Tibial artery (tissue), 4 donors: ENCODE results near the gene SFMBT2.

ENCODE experiments used
- DNase-seq, 2 donors: peaks; one replicate each; pipeline ENCODE4 v3.0.0-alpha.2; 2019
- H3K27ac ChIP-seq, 2 donors: fragments of 200-600 bp; sonication (generic) in 1 of 2; 1 replicate in 1 of 2; 2 replicates in 1 of 2; pipeline ENCODE4 v1.5.1; 2018 to 2019; ENCODE audit warnings: mild to moderate bottlenecking in 1 of 2
- H3K27me3 ChIP-seq, 2 donors: fragments of 200-600 bp; sonication (generic) in 1 of 2; one replicate each; pipeline versions ENCODE4 v1.5.1 to v1.6.0; 2016 to 2019
- H3K36me3 ChIP-seq, 3 donors: fragments of 200-600 bp; sonication (generic) in 2 of 3; one replicate each; pipeline ENCODE4 v1.5.1; 2016 to 2019; ENCODE audit warnings: mild to moderate bottlenecking in 2 of 3
- H3K4me1 ChIP-seq, 4 donors: fragments of 200-600 bp; sonication (generic) in 2 of 4; 1 replicate in 3 of 4; 2 replicates in 1 of 4; pipeline ENCODE4 v1.5.1; 2016 to 2019
- H3K4me3 ChIP-seq, 2 donors: fragments of 200-600 bp; sonication (generic) in 1 of 2; 1 replicate in 1 of 2; 2 replicates in 1 of 2; pipeline ENCODE4 v1.5.1; 2018 to 2019; ENCODE audit warnings: mild to moderate bottlenecking in 2 of 2
- H3K9me3 ChIP-seq, 3 donors: fragments of 200-600 bp; sonication (generic) in 1 of 3; one replicate each; pipeline ENCODE4 v1.5.1; 2016 to 2019
- CTCF ChIP-seq, 2 experiments: fragments of 200-600 bp in 1 of 2; fragments of 450-650 bp in 1 of 2; IDR thresholded peaks; one replicate each; pipeline ENCODE4 v1.5.1; 2017 to 2019; ENCODE audit warnings: antibody characterized with exemption in 2 of 2, mild to moderate bottlenecking in 1 of 2, moderate library complexity in 1 of 2
- intact Hi-C: fragments of 100-400 bp; cut with DNase I; formaldehyde crosslinking; loops from one replicate; pipeline ENCODE4 v1.15.0; 2023; ENCODE audit warnings: low total_unique reads

SFMBT2 gene

GRCh38 chr10:7414766-7415165 is 3.9 kb upstream of the SFMBT2 start:
- Histone ChIP-seq H3K27ac (no peak overlapping the region), H3K36me3 (no peaks in the 10 kb centered on the region), H3K4me1 (peaks cover 0 to 35% (median 23%) of the 10 kb centered on the region in 4 donors), H3K4me3 (no peak overlapping the region), H3K9me3 (no peaks in the 10 kb centered on the region), H3K27me3 (peaks cover 0 to 49% of the 10 kb centered on the region in 2 donors)
- no peak for TF ChIP-seq CTCF (IDR thresholded peaks at IDR 0.05)
- no peak for DNase-seq
- intact Hi-C loops: no loop called here

- Histone ChIP-seq H3K36me3 (no peaks in the 10 kb centered on the region), H3K27me3 (peaks cover 0 to 56% of the 10 kb centered on the region in 2 donors), H3K4me1 (peaks cover 0 to 54% (median 39%) of the 10 kb centered on the region in 4 donors), H3K9me3 (no peaks in the 10 kb centered on the region), H3K4me3 (peak overlapping the region; percentile 55 to 68), H3K27ac (no peak overlapping the region)
- no peak for DNase-seq
- TF ChIP-seq CTCF (IDR thresholded peaks at IDR 0.05): no peak
- intact Hi-C loops: no loop called here
These were observed 2.1 kb upstream of the SFMBT2 start for GRCh38 chr10:7412928-7413282.

GRCh38 chr10:7412237-7412927 is 1.5 kb upstream of the SFMBT2 start:
- Histone ChIP-seq H3K27ac (no peak overlapping the region), H3K9me3 (no peaks in the 10 kb centered on the region), H3K27me3 (peaks cover 0 to 61% of the 10 kb centered on the region in 2 donors), H3K36me3 (no peaks in the 10 kb centered on the region), H3K4me1 (peaks cover 0 to 59% (median 44%) of the 10 kb centered on the region in 4 donors), H3K4me3 (peak overlapping the region; percentile 55 to 68)
- DNase-seq: peak in 1 of 2 donors; percentile 67
- TF ChIP-seq CTCF (IDR thresholded peaks at IDR 0.05): no peak
- intact Hi-C loops: no loop called here

- intact Hi-C loops: no loop called here
- no peak overlapping the region for H3K27ac ChIP-seq
- no peak for TF ChIP-seq CTCF (IDR thresholded peaks at IDR 0.05)
These were observed 866 bp upstream of the SFMBT2 start for GRCh38 chr10:7411671-7412128.

GRCh38 chr10:7410301-7410861 is 453 bp downstream of the SFMBT2 start:
- H3K4me3 ChIP-seq: peak overlapping the region; percentile 55 to 68
- no peak for DNase-seq
- no peak for TF ChIP-seq CTCF (IDR thresholded peaks at IDR 0.05)
- H3K36me3 ChIP-seq: no peaks in the 10 kb centered on the region
- peaks cover 0 to 68% of the 10 kb centered on the region in 2 donors for H3K27me3 ChIP-seq
- H3K4me1 ChIP-seq: peaks cover 0 to 61% (median 46%) of the 10 kb centered on the region in 4 donors
- intact Hi-C loops: no loop called here
- peak overlapping the region; percentile 25 to 33 for H3K27ac ChIP-seq
- no peaks in the 10 kb centered on the region for H3K9me3 ChIP-seq

More at GRCh38 chr10:7411671-7412128, 866 bp upstream of the SFMBT2 start:
- no peak for DNase-seq
- no peaks in the 10 kb centered on the region for H3K9me3 ChIP-seq
- no peaks in the 10 kb centered on the region for H3K36me3 ChIP-seq
- peaks cover 0 to 68% of the 10 kb centered on the region in 2 donors for H3K27me3 ChIP-seq
- H3K4me1 ChIP-seq: peaks cover 0 to 61% (median 46%) of the 10 kb centered on the region in 4 donors
- peak overlapping the region; percentile 55 to 68 for H3K4me3 ChIP-seq
